ENCODE measurements around the gene URB2.

The URB2 gene

GRCh38 chr1:229645324-229645993, 19.4 kb downstream of the URB2 start:
- DNase-seq (ENCODE audit: low spot score): no peak

GRCh38 chr1:229648406-229648805, 22.4 kb downstream of the URB2 start:
- no peak for DNase-seq (ENCODE audit: low spot score)

- no peak for DNase-seq (ENCODE audit: low spot score)
Observed at GRCh38 chr1:229650045-229650444, 24.0 kb downstream of the URB2 start.

- DNase-seq (ENCODE audit: low spot score): no peak
Observed at GRCh38 chr1:229651546-229651945, 25.5 kb downstream of the URB2 start.

- DNase-seq (ENCODE audit: low spot score): no peak
Observed at GRCh38 chr1:229653420-229653819, 27.4 kb downstream of the URB2 start.

- no peak for DNase-seq (ENCODE audit: low spot score)
Observed at GRCh38 chr1:229655781-229656180, 29.7 kb downstream of the URB2 start.

GRCh38 chr1:229657993-229658755, 32.1 kb downstream of the URB2 start:
- DNase-seq (ENCODE audit: low spot score): no peak

- peak; percentile 91 for DNase-seq (ENCODE audit: low spot score)
Observed at GRCh38 chr1:229661022-229661877, 35.2 kb downstream of the URB2 start.

GRCh38 chr1:229661897-229662296, 35.9 kb downstream of the URB2 start:
- no peak for DNase-seq (ENCODE audit: low spot score)

- DNase-seq (ENCODE audit: low spot score): peak; percentile 66
Observed at GRCh38 chr1:229664133-229664689, 38.2 kb downstream of the URB2 start.

GRCh38 chr1:229665912-229666558, 40.0 kb downstream of the URB2 start:
- DNase-seq (ENCODE audit: low spot score): peak; percentile 67

- DNase-seq (ENCODE audit: low spot score): no peak
Observed at GRCh38 chr1:229666585-229666984, 40.5 kb downstream of the URB2 start.

GRCh38 chr1:229669333-229669732, 43.3 kb downstream of the URB2 start:
- no peak for DNase-seq (ENCODE audit: low spot score)

- no peak for DNase-seq (ENCODE audit: low spot score)
Observed at GRCh38 chr1:229671310-229671709, 45.3 kb downstream of the URB2 start.

- no peak for DNase-seq (ENCODE audit: low spot score)
Observed at GRCh38 chr1:229672246-229672645, 46.2 kb downstream of the URB2 start.

- DNase-seq (ENCODE audit: low spot score): no peak
Observed at GRCh38 chr1:229674042-229674441, 48.0 kb downstream of the URB2 start.

GRCh38 chr1:229675396-229675795, 49.3 kb downstream of the URB2 start:
- DNase-seq (ENCODE audit: low spot score): no peak

GRCh38 chr1:229685149-229685548, 59.1 kb downstream of the URB2 start:
- no peak for DNase-seq (ENCODE audit: low spot score)

GRCh38 chr1:229689273-229689672, 63.2 kb downstream of the URB2 start:
- no peak for DNase-seq (ENCODE audit: low spot score)

GRCh38 chr1:229689904-229690303, 63.9 kb downstream of the URB2 start:
- DNase-seq (ENCODE audit: low spot score): no peak

- DNase-seq (ENCODE audit: low spot score): no peak
Observed at GRCh38 chr1:229690662-229691061, 64.6 kb downstream of the URB2 start.

GRCh38 chr1:229691362-229691761, 65.3 kb downstream of the URB2 start:
- no peak for DNase-seq (ENCODE audit: low spot score)
